NK-92 treated with Interleukin-12 subunit alpha and Interleukin-12 subunit beta, amount 100 ng/mL, for 24 hours (cell line): Measurements from ENCODE around the gene PRSS33.

Source experiments
- DNase-seq: peaks from one replicate; lab custom pipeline; 2025; lab: John Stamatoyannopoulos, UW

Gene PRSS33

DNA sequence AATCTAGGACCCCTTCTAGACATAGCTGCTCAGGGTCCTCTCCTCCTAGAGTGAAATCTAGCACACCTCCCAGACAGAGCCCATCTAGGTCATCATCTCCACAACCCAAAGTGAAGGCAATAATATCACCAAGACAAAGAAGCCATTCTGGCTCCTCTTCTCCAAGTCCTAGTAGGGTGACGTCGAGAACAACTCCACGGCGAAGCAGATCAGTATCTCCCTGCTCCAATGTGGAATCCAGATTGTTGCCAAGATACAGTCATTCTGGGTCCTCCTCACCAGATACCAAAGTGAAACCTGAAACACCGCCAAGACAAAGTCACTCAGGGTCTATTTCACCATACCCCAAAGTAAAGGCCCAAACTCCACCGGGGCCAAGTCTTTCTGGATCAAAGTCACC, 24.2 kb downstream of the PRSS33 start:
- DNase-seq: no peak

DNA sequence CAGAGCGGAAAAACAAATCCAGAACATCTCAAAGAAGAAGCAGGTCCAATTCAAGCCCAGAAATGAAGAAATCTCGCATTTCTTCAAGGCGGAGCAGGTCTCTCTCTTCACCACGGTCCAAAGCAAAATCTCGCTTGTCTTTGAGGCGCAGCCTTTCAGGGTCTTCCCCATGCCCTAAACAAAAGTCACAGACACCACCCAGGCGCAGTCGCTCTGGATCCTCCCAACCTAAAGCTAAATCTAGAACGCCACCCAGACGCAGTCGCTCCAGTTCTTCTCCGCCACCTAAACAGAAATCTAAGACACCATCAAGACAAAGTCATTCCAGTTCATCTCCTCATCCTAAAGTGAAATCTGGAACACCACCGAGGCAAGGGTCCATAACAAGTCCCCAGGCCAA, 24.6 kb downstream of the PRSS33 start:
- no peak for DNase-seq

DNA sequence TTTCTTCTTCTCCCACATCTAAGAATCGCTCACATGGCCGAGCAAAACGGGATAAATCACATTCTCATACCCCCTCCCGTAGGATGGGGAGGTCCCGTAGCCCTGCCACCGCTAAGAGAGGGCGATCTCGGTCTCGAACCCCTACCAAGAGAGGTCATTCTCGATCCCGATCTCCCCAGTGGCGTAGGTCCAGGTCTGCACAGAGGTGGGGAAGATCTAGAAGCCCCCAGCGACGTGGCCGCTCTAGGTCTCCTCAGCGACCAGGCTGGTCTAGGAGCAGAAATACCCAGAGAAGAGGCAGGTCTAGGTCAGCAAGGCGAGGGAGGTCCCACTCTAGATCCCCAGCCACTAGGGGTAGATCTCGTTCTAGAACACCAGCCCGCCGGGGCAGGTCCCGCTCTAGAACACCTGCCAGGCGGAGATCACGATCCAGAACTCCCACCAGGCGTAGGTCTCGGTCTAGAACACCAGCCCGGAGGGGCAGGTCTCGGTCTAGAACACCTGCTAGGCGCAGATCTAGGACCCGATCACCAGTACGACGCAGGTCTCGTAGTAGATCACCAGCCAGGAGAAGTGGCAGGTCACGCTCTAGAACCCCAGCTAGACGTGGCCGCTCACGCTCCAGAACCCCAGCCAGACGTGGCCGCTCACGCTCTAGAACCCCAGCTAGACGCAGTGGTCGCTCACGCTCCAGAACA, 25.3 kb downstream of the PRSS33 start:
- no peak for DNase-seq

DNA sequence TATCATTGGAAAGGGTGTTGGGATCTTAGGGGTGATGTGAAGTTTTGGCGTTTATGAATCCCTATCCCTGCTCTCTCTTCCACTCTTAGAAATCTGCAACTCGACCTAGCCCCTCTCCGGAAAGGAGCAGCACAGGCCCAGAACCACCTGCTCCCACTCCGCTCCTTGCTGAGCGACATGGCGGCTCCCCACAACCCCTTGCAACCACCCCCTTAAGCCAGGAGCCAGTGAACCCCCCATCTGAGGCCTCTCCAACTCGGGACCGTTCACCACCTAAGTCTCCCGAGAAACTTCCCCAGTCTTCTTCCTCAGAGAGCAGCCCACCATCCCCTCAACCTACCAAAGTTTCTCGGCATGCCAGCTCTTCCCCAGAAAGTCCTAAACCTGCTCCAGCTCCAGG, 25.9 kb downstream of the PRSS33 start:
- DNase-seq: no peak

DNA sequence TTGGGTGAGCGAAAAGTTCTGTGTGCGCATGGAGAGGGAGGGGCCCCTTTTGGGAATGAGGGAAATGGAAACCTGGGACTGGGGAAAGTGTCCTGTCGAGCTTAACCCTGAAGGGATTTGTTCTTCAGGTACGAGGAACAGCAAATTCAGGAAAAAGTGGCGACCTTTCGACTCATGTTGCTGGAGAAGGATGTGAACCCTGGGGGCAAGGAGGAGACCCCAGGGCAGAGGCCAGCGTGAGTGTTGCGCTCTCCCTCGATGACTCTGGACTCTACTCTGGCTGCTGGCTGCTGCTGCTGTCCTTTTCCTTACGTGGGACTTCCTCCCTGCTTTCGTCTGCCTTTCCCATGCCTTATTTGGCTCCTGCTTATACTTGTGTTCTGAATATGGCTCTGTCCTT, 30.0 kb downstream of the PRSS33 start:
- no peak for DNase-seq

DNA sequence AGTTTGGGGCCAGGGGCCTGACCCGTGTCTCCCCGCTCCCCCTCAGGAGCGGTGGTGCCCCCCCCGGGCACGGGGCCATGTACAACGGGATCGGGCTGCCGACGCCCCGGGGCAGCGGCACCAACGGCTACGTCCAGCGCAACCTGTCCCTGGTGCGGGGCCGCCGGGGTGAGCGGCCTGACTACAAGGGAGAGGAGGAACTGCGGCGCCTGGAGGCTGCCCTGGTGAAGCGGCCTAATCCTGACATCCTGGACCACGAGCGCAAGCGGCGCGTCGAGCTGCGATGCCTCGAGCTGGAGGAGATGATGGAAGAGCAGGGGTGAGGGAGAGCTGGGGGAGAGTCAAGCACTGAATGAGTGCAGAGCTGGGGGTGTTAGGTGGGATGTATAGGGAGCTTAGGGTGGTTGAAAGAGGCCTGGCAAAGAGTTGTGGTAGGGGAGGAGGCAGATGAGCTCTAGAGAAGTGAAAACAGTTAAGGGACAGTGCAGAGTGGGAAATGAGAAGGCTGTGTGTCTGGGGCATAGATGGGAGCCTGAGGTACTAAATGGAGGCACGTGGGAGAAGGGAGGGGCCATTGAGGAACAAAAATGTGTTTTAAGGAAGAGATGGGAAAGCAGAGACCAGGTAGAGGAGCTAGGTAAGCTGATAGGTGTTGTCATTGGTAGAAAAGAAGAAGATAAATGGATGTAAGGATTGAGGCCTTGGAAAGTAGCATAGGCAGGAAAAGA, 30.9 kb downstream of the PRSS33 start:
- DNase-seq: no peak

DNA sequence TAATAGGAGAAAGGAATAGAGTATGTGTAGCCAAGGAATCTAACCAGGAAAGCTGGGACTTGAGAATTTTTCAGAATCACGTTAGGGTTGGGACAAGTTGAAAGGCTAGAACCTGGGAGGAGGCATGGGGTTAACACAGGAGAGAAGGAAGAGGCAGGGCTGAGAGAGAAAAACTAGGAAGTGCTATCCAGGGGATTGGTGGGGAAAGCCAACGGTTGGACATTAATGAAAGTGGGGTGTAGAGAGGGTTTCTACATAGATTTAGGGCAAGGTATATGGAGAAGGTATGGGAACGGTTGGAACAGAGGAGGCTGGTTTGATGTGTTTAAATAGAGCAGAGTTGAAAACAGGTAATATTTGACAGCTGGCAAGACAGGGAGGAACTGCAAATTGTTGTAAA, 32.2 kb downstream of the PRSS33 start:
- no peak for DNase-seq

DNA sequence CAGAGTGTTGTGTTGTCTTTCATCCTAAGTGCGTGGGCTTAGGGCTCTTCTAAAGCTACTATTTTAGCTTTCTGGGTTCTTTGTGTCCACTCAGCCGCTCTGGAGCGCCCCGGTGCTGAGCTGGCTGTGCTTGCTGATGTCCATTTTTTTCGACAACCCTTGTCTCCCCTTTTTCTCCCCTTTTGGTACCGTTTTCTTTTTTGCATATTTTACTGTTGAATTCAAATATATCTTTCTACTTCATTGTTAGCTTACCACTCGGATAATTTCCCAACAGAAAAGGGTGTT, 33.7 kb downstream of the PRSS33 start:
- no peak for DNase-seq

DNA sequence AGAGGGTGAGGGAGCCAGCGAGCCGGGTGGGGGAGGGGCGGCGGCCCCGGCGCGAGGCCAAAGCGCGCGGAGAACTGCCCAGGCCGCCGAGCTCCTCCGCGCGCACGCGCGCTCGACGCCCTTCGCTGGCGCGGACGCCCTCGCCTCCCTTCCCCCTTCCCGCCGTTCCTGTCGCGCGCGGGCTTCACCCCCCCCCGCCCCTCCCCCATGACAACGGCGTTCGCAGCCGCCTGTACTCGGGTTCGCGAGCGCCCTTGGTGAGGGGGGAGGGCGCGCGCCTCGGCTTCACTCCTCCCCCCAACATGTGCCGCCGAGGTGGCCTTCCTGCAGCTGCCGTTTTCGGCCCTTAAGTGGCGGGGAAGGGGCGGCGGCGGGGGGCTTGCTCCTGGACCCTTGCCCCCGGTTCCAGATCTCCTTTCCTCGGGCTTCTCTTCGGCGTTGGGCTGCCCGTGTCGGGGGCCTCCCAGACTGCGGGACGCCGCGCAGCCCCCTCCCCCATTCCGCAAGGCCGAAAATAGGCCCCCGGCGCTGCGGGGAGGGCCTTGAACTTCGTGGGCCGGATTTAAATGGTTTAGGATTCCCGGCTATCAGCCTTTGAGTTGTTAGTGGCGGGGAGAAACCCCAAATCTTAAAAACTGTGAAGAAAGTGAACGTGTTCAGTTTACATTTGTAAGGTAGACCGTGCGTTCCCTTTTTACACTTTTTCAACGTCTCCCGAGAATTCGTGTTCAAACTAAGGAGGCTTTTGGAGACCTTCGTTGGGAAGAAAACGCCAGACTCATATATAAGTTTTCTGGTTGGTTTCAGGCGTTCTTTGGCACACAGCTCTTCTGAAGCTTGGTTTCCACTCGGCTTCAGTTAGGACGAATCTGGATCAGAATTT, 34.3 kb downstream of the PRSS33 start:
- DNase-seq: peak; percentile 91

DNA sequence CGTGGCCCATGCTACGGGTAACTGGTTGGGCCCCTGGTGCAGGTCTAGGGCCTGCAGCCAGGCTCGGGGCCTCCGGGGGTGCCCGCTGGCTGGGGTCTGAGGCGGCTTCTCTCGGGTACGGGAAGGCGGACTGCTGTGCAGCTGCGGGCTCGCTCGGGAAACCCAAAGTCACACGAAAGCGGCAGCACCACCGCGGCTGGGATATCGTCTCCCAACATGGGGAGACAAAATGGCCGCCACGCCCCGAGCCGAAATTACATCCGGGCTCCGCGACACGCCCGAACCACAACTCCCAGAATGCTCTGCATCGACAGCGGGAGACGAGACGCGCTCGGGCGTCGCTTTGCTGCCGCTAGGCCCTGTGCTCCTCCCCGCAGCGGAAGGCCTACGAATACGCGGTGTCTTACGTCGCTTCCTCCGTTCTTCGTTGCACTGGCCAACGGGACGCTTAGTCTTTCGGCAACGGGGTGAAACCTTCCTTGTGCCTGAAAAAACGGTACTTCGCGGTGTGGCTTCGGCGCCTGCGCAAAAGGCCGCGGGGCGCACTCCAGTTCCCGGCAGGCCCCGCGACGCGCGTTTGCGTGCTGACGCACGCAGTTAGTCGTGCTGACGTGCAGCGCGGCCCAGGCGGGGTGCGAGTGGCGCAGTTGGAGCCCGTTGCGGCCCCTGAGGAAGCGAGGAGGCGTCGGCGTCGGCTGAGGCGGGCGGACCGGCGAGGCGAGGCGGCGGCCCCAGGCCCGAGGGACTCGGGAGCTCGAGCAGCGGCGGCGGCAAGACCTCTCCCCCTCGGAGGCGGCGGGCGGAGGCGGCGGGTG, 35.1 kb downstream of the PRSS33 start, which contains the start of gene SRRM2:
SRRM2 (plus strand) TSS at position 604 of the 815 bp plus-strand sequence. CDS start 3,727 bp downstream, outside the sequence.
- peak; percentile 94 for DNase-seq

DNA sequence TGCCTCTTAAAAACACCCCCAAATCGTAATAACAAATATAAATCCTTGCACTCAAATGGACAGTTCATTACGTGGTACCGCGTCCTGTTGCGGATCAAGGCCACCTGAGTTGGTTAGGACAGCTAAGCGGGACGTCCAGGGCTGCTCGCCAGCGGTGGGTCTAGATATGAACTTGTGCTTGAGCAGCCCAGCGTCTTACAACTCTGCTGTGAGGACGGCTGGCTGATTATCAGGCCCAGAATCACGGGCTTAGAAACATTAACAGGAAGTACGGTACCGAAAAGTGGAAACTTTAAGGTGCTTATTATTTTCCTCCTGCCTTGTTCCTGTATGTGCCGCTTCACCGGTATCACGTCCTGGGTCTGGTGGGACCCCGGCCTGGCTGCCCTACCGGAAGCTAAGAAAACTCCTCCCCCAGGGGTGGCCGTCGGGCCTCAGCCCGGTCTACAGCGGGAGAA, 35.8 kb downstream of the PRSS33 start:
- DNase-seq: peak; percentile 84

DNA sequence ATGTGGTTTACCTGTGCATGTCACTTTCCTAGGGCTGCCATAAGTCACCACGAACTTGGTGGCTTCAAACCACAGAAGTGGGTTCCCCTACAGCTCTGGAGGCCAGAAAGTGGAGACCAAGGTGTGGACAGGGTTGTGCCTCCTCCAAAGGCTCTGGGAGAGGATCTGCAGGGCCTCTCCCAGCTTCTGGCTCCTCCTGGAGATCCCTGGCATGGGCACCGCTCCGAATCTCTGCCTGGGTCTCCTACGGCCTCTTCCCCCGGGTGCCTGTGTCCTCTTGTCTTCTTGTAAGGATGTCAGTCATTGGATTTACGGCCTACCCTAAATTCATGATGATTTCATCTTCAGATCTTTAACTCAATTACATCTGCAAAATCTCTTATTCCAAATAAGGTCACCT, 37.4 kb downstream of the PRSS33 start:
- no peak for DNase-seq

DNA sequence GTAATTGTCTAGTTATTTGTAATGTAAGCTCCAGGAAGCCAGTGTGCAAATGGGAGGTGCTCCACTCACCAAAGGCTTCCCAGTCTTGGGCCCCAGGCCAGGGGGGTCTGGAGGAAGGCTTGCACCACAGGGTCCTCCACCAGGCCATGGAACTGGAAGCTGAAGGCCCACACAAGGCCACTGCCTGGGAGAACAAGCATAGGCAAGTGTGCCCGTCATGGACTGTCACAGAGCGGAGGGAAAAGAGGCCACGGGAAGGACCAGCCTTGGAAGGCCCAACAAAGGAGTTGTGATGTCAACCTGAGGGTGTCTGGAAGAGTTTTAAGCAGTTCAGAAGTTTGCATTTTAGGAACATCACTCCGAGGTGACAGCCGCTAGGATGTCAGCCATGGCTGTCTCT, 37.9 kb downstream of the PRSS33 start:
- no peak for DNase-seq

DNA sequence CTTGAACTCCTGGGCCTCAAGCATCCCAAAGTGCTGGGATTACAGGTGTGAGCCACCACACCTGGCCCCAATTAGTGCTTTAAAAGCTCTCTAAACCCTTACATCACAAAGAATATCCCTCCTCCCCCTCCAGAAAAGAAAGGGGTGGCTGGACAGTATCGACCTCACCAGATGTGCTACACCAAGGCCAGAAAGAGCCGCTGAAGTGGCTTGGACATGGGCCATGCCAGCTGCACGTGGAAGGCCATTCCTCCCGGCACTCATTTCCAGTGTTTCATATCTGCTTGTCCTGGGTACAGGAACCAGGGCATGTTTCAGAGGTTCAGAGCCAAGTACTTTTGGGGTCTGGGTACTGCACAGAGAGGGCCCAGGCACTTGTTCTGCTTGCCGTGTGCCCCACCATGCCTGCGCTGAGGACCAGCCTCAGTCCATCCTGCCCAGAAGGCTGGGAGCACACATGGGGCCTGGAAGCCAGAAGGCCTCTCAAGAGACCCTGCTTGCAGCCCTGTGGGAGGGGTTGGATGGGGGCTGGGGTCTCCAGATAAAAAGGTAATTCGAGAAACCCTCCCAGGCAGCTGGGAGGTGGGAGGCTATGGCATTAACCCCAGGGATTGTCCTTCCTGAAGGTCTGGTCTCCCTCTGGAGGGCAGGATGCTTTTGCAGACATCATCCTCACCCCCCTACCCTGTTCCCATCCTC, 38.5 kb downstream of the PRSS33 start:
- no peak for DNase-seq

DNA sequence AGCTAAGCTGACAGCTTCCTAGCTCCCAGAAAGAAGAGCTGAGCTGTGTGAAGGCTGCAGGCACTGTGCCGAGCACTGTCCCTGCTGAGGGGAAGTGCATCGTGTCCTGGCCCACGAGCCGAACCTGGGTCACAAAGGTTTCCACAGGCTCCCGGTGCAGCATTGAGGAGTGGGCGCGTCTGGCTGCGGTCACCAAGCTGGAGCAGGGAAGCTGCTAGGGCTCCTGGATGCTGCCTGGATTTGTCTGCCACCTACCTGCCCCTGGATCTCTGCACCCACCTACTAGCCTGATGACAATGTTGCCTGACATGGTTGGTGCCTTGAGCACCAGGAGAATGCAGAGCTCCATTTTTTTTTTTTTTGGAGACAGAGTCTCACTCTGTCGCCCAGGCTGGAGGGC, 41.4 kb downstream of the PRSS33 start:
- DNase-seq: no peak

DNA sequence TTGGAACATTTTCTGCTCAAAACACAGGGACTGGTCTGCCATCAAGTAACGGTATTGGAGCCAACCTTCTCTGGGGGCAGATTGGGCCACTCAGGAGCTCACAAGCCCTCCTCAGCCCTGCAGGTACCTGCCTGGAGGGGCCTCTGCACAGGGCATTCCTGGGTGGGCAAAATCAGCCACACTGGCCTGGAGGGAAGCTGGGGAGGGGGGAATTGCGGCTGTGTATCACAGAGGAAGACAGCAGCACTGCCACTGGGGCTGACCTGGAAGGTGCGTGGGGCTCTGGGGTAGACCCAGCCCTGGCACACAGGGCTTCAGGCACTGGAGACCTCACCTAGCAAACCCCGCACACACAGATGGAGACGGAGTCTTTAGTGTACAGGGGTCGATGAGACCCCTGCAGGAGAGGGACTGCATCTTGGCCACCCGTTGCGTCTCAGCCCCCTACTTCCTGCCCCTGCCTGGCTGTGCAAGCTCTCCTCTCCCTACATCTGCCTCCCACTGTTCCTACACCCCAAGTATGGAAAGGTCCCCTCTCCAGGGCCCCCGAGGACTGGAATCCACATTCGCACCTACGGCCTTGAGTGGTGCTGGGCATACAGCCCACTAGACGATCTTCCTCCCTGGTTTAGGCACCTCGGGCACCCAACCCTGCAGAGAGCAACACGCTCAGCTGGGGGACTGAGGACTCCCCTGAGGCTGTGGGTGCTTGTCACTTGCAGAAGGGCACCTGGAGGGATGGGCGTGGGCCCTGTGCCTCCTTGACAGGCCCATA, 42.1 kb downstream of the PRSS33 start:
- DNase-seq: no peak

DNA sequence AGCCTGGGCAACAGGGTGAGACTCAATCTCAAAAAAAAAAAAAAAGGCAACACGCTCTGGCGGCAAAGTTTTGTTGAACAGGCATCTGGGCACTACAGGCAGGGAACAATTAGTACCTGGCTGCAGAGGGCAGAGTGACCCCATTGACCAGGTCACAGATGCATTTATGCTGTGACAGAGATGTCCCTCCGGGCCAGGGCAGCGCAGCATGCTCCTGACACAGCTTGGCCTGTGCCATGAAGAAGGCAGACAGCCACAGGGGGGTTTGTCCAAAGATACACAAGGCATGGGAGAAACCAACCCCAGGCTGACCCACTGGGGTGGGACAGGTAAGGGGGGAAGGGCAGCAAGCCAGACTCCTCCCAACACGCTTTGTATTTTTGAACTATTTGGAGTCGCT, 42.6 kb downstream of the PRSS33 start:
- DNase-seq: no peak

DNA sequence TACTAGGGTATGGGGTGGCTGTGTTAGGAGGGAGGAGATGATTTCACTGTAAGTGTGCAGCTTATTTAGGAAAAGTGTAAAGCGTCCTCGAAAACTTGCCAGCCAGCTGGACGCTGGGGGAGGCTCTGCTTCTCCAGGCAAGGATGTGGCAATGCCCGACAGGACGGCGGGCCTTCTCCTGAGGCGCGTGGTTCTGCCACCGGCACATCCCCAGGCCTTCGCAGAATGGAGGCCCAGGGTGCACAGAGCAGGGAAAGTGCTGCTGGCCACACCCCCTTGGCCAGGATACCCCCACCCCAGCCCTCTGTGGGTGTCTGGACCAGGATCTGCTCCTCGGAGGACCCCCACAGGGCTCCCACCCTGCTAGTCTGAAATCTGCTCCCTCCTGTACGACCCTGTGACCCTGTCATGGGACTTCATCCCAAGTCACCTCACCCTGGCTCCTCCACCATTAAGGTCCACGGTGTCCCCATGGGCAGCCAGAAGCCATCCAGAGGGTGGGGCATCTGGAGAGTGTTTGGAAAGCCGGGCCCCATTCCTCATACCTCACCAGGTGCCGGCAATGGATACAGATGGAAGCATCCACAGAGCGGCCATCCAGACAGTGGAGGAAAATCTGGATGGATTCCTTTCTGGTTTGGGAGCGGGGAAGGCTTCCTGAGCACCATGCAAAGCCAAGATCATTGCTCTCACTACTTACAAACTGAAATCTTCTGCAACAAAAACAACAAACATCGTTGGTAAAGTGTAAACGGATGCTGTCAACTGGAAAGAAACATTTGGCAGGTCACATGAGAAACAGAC, 44.2 kb downstream of the PRSS33 start:
- DNase-seq: no peak

DNA sequence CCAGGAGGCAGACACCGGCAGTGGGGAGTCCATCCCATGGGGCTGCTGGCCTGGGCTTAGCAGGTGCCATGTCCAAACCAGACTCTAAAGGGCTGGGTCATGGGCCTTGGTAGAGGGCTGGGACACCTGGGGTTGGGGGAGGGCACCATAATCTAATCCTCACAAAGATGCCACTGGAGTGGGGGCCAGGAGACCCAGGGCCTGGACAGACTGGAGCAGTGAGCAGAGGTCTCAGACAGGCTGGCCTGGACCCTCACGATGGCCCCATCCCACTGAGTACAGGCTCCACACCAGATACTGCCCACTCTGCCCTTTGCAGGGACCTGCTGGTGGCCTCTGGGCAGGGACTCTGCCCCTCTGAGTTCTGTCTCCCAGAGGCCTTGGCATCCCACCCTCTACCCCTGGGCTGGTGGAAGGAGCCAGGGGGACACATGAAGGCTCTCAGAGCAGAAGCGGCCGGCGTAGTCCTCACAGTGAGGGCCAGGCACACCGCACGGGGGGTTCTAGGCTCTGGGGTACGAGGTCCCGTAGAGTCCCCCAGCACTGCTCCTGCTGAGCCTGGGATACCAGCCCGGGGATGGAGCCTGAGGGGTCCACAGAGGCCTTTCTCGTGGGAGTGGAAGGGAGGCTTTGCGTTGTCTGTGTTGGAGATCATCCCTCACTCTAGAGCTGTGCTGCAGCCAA, 44.9 kb downstream of the PRSS33 start:
- no peak for DNase-seq
